Measurements from ENCODE around the gene SSBP3.

DNA sequence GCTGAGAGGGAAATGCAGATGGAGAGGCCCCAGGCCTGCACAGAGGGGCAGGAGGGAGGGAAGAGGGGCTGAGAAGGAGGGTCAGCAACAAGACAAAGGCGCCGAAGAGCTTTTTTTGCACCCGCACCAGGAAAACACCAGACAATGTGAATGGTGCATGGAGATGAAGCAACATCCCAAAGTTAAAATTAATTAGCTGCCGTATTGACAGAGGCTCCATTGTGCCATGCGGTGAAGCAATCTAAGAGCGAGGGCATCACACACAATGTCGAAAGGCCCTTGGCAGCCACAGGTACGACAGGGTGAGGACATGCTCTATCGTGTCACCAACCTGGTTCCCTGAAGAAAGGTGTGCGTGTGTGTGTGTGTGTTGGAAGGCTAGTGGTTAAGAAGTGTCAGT, 41.2 kb downstream of the SSBP3 start:
- TF ChIP-seq ZNF317 (CRISPR knock-in tag; IDR thresholded peaks at IDR 0.05; ENCODE audit: borderline replicate concordance, low read depth) (no peak), SP1 (CRISPR knock-in tag; conservative IDR thresholded peaks at IDR 0.05) (no peak), GABPB1 (CRISPR knock-in tag; IDR thresholded peaks at IDR 0.05) (no peak), ATF1 (CRISPR knock-in tag; IDR thresholded peaks at IDR 0.05) (no peak), ZBTB43 (CRISPR knock-in tag; IDR thresholded peaks at IDR 0.05) (no peak), ZNF281 (CRISPR knock-in tag; IDR thresholded peaks at IDR 0.05) (no peak), CREB1 (CRISPR knock-in tag; IDR thresholded peaks at IDR 0.05) (no peak), TEAD1 (CRISPR knock-in tag; IDR thresholded peaks at IDR 0.05) (no peak), AFF4 (CRISPR knock-in tag; IDR thresholded peaks at IDR 0.05; ENCODE audit: borderline replicate concordance) (no peak), GTF2I (CRISPR knock-in tag; conservative IDR thresholded peaks at IDR 0.05) (no peak)
- TF ChIP-seq, protein P1, sequence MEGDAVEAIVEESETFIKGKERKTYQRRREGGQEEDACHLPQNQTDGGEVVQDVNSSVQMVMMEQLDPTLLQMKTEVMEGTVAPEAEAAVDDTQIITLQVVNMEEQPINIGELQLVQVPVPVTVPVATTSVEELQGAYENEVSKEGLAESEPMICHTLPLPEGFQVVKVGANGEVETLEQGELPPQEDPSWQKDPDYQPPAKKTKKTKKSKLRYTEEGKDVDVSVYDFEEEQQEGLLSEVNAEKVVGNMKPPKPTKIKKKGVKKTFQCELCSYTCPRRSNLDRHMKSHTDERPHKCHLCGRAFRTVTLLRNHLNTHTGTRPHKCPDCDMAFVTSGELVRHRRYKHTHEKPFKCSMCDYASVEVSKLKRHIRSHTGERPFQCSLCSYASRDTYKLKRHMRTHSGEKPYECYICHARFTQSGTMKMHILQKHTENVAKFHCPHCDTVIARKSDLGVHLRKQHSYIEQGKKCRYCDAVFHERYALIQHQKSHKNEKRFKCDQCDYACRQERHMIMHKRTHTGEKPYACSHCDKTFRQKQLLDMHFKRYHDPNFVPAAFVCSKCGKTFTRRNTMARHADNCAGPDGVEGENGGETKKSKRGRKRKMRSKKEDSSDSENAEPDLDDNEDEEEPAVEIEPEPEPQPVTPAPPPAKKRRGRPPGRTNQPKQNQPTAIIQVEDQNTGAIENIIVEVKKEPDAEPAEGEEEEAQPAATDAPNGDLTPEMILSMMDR (IDR thresholded peaks at IDR 0.05): no peak
- TF ChIP-seq, protein P2, sequence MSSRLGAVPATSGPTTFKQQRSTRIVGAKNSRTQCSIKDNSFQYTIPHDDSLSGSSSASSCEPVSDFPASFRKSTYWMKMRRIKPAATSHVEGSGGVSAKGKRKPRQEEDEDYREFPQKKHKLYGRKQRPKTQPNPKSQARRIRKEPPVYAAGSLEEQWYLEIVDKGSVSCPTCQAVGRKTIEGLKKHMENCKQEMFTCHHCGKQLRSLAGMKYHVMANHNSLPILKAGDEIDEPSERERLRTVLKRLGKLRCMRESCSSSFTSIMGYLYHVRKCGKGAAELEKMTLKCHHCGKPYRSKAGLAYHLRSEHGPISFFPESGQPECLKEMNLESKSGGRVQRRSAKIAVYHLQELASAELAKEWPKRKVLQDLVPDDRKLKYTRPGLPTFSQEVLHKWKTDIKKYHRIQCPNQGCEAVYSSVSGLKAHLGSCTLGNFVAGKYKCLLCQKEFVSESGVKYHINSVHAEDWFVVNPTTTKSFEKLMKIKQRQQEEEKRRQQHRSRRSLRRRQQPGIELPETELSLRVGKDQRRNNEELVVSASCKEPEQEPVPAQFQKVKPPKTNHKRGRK (CRISPR knock-in tag; IDR thresholded peaks at IDR 0.05; ENCODE audit: borderline replicate concordance): no peak

Data from WTC11 (cell line).